ENCODE measurements around the gene FAHD1.

FAHD1 gene

GRCh38 chr16:1826691-1827573 is at the start of gene FAHD1, which contains the start of gene HAGH:
FAHD1 (plus strand) TSS chr16:1827206; CDS start chr16:1827239, 33 bp downstream.
HAGH (minus strand) TSS chr16:1826825; CDS start chr16:1826787, 38 bp downstream.
- DNase-seq: peak; percentile 86 to 93

- DNase-seq: no peak
These were observed 49.4 kb upstream of the FAHD1 start for GRCh38 chr16:1777375-1778199.

- DNase-seq: no peak
These were observed 48.5 kb upstream of the FAHD1 start for GRCh38 chr16:1778200-1779179.

DNA sequence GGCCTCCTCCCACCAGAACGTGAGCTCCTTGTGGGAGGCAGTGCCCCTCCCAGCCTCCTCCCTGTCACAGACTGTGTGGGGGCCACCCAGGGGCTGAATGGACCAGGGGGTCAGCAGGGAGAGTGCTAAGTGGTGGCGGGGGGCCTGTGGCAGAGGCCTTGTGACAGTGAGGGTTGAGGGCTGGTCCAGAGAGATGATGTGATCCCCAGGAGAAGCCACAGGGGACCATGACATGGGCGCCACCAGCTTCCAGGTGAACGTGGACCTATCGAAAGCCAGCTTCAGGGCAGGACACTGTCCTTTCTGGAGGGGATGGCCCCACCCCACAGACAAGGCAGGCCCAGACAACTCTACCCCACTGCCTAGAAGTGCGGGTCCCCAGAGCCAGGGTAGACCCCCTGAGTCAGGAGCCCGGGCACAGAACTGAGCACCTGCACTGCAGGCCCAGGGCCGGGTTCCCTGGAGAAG is 47.7 kb upstream of the FAHD1 start:
- no peak for DNase-seq

DNA sequence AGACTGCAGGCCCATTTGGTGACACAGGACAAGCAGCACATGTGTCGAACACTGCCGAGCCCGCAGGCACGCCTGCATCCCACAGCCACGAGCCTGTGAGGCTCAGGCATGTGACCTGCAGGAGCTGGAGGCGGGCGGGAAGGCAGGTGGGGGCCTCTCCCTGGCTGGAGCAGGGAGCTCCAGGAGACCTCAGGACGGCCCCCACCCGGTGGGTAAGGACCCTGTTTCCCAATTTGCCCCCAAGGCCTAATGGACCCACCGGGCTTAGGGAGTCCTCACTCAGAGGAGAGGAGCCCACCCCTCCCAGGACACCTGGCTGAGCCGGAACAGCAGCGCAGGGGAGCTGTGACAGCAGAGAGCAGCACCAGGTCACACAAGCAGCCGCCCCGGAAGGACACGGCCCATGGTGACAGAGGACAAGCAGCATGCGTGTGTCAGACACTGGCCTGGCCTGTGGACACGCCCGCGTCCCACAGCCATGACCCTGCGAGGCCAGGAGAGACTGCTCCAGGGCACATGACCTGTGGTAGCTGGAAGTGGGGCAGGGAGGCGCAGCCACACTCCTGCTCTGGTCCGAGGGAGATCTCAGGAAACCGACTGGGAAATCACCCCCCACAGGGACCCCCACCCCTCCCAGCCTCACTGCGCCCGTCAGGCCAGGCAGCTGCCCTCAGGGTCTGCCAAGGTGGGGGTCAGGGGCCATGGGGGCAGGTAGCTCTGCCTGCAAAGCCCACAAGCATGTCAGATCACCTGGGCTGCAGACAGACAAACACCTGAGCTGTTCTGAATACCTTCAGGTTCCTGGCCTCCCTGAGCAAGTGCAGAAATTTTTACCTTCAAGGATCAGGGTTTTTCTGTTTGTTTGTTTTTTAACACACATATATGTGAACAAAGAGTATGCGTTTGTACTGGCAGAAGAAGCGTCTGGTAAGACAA is 47.0 kb upstream of the FAHD1 start:
- DNase-seq: no peak

DNA sequence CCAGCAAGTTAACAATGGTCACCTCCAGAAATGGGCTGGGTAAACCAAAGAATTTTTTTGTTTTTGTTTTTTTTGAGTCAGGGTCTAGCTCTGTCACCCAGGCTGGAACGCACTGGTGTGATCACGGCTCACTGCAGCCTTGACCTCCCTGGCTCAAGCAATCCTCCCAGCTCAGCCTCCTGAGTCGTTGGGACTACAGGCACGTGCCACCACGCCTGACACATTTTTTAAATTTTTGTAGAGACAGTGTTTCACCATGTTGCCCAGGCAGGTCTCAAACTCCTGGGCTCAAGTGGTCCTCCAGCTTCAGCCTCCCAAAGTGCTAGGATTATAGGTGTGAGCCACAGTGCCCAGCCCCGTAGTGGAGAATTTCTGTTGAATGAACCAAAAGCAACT is 46.3 kb upstream of the FAHD1 start:
- DNase-seq: no peak

DNA sequence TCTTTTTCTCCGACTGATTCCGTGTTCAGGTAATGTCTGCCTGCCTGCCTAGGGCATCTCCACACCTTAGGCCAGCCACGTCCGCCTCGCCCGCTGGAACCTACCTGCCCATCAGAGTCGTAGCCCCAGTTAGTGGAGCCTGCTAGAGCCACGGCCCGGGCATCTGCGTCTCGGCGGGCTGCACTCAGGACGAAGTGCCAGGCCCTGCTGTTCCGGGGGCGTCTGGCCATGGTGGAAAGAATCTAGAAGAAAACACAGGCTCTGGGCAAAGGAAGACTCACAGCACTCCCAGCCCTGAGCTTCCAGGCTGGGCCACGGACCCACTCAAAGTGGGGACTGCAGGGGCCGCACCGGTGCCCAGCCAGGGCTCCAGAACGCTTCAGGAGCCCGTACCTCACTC is 45.8 kb upstream of the FAHD1 start:
- DNase-seq: no peak

- no peak for DNase-seq
These were observed 45.1 kb upstream of the FAHD1 start for GRCh38 chr16:1781758-1782407.

DNA sequence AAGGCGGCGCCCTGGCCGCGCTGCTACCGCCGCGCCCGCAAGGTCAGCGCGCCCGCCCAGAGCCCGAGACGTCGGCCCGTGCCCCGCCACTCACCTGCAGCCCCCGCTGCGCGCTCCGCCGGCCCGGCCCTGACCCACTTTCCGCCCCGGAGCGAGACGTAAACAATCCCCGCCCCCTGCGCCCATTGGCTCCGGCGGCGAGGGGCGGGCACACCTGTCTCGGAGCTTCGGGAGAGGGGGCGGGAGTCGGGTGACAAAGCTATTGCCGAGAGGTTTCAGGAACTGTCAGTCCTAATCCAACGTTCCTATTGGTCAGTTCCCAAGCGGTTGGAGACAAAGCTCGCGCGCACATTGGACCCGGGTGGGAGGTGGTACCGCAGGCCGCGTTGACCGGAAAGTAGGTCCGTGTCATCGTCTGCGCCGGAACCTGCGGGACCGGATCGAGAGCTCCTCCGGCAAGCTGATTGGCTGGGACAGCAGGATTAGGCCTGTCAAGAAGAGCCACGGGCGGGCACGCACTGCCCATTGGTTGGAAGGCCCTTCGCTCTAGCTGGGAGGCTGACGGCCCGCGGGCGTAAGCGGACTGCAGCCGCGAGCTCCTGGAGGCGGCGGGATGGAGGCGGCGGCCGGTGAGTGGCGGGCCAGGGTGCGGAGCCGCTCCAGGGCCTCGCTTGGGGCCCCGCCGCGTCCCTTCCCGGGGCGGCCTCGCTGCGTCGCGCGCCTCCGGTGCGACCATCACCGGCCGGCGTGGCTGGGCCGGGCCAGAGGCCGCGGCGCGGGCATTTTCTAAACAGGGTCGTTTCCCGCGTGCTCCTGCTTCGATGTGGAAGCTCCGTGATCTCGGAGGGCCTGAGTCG is 44.4 kb upstream of the FAHD1 start, which contains the start of the genes NUBP2 and SPSB3:
Gene NUBP2, plus strand, starts transcription at position 553 of the 857 bp plus-strand sequence. Its CDS starts 61 bp downstream, at position 614.
Gene SPSB3, minus strand, starts transcription at position 164 of the 857 bp plus-strand sequence. CDS start 1,088 bp downstream, outside the sequence.
- DNase-seq: peak; percentile 100

DNA sequence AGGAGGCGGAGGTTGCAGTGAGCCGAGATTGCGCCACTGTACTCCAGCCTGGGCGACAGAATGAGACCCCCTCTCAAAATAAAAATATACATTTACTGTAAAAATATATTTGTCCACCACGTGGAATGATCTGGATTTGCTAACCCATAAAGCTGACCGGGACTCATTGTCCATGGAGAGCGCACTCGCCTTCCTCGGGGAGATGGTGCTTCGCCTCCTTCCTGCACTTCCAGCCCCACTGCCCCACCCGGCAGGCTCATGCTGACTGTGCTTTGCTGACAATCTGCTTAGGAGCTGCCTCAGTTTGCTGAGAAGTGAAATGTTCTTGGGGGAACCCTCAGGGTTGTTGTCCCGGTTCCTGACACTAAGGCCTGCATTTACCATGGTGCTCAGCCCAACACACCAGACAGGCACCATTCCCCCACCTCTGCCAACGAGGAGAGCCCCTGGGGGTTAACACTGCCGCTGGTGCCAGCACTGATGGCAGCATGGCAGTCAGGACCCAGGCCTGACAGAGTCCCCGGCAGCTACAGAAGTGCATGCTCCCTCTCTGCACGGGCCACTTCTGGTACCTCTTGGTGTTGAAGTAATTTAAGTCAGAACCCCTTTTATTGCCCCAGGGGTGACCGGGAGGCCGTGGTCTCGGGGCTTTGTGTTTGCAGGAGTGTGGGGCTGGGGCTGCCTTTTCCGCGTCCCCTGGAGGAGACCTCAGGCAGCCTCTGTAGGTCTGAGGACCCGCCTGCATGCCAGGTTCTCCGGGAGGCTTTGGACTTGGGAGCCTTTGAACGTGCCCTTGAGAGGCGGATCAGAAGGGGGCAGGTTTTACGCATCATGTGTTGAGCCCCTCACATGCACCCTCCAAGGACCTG is 41.8 kb upstream of the FAHD1 start:
- no peak for DNase-seq

GRCh38 chr16:1785846-1786170 is 41.2 kb upstream of the FAHD1 start:
- DNase-seq: no peak

DNA sequence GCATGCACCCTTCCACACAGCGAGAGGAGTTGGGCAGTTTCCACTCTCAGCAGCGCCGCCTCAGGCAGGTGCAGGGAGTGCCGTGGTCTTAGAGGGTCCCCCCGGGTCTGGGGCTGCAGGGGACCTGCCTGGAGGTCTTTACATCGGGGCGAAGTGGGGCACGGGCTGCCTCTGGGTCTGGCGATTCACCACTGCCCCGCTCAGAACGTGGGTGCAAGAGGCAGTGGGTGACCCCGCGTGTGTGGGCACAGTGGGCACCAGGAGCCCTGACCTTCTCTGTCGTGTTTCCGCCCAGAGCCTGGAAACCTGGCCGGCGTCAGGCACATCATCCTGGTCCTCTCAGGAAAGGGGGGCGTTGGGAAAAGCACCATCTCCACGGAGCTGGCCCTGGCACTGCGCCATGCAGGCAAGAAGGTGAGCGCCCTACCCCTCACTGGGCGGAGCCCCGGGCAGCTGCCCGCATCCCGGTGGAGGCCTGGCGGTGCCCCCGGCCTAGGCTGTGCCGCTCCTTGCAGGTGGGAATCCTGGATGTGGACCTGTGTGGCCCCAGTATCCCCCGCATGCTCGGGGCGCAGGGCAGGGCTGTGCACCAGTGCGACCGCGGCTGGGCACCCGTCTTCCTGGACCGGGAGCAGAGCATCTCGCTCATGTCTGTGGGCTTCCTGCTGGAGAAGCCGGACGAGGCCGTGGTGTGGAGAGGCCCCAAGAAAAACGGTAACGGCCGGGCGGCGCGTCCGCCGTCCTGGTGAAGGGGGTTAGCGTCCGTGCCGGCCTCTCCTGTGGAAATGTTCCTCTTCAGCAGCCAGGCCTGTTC is 40.6 kb upstream of the FAHD1 start:
- no peak for DNase-seq

GRCh38 chr16:1787056-1787321 is 40.0 kb upstream of the FAHD1 start:
- no peak for DNase-seq

- DNase-seq: no peak
These were observed 39.5 kb upstream of the FAHD1 start for GRCh38 chr16:1787322-1788094.

GRCh38 chr16:1788095-1788707 is 38.8 kb upstream of the FAHD1 start:
- DNase-seq: no peak

DNA sequence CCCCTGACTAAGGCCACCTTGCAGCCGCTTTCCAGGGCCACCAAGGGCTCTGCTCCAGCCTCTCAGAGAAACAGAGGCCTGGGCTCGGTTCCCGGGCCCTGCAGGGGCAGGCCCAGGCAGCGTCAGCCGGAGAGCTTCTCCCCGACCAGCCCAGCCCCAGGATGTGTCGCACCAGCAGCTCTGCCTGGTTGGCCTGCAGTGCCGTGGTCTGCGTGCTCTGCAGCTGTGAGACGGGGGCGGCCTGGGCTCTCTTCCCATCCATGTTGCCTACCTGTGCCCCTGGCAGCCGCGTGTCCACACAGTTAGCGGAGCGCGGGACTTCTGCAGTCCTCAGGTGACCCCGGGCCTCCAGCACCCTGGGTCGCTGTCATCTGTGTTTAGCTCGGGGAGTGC is 38.3 kb upstream of the FAHD1 start:
- DNase-seq: no peak

- no peak for DNase-seq
These were observed 37.4 kb upstream of the FAHD1 start for GRCh38 chr16:1789643-1790045.

Data from NCI-H524 (cell line).